Sigmoid colon (tissue), 7 donors: ENCODE data around the gene GPATCH2. TPM values are rescaled to one million over a fixed set of nuclear protein-coding genes. Genes with fewer than 3 reads are reported as not detected.

Experiments used
- DNase-seq: peaks from one replicate; pipeline ENCODE4 v3.0.0-alpha.2; 2019
- H3K27ac ChIP-seq, 4 donors: fragments of 200-600 bp; sonication (generic); one replicate each; pipeline ENCODE4 v1.5.1; 2016 to 2019; ENCODE audit warnings: mild to moderate bottlenecking in 1 of 4
- H3K27me3 ChIP-seq, 3 donors: fragments of 200-600 bp; sonication (generic); one replicate each; pipeline ENCODE4 v1.5.1; 2019; ENCODE audit warnings: mild to moderate bottlenecking in 1 of 3
- H3K36me3 ChIP-seq, 4 donors: fragments of 200-600 bp; sonication (generic); one replicate each; pipeline ENCODE4 v1.5.1; 2016 to 2019
- H3K4me1 ChIP-seq, 4 donors: fragments of 200-600 bp; sonication (generic); one replicate each; pipeline ENCODE4 v1.5.1; 2017 to 2019
- H3K4me3 ChIP-seq, 4 donors: fragments of 200-600 bp; sonication (generic); one replicate each; pipeline ENCODE4 v1.5.1; 2017 to 2019; ENCODE audit warnings: mild to moderate bottlenecking in 2 of 4, moderate library complexity in 1 of 4
- H3K9me3 ChIP-seq, 4 donors: fragments of 200-600 bp in 3 of 4; sonication (generic) in 3 of 4; one replicate each; pipeline versions ENCODE4 v1.5.1 to v1.6.1; 2013 to 2019
- EP300 ChIP-seq, 4 donors: sonication (generic); formaldehyde crosslinking; IDR thresholded peaks; one replicate each; pipeline ENCODE4 v1.6.1; 2017; ENCODE audit warnings: antibody characterized with exemption in 4 of 4
- POLR2A ChIP-seq, 2 donors: fragments of 450-650 bp; IDR thresholded peaks; one replicate each; pipeline ENCODE4 v1.6.1; 2016; ENCODE audit warnings: antibody characterized with exemption in 2 of 2, mild to moderate bottlenecking in 2 of 2, moderate library complexity in 2 of 2
- POLR2AphosphoS5 ChIP-seq, 4 donors: sonication (generic); formaldehyde crosslinking; IDR thresholded peaks; one replicate each; pipeline ENCODE4 v1.6.1; 2017; ENCODE audit warnings: antibody characterized with exemption in 4 of 4
- WGBS, 2 donors: extraction: QIAGEN DNeasy Blood & Tissue Kit; methylation state at CpG; one replicate each; pipeline ENCODE4 v1.1.7; 2013; 5-methylcytosine and 5-hydroxymethylcytosine counted together
- intact Hi-C: fragments of 100-400 bp; cut with DNase I; formaldehyde crosslinking; loops from one replicate; pipeline ENCODE4 v1.15.1; 2023
- polyA plus RNA-seq, 3 donors: library from polyadenylated mRNA; stranded (reverse); fragments of 200-250 nt; gene quantifications; one replicate each; pipeline ENCODE4 v1.2.3, GENCODE V29; 2013
- total RNA-seq, 4 donors: library from RNA; depleted of rRNA; stranded (reverse); fragments of >200 nt; gene quantifications; one replicate each; pipeline ENCODE4 v1.1.0, GENCODE V29; 2016
- TF ChIP-seq, protein P1 (sequence below), 4 experiments: fragments of 450-650 bp in 3 of 4; fragments of 200-600 bp in 1 of 4; IDR thresholded peaks; one replicate each; pipeline ENCODE4 v1.5.1; 2016 to 2019; ENCODE audit warnings: antibody characterized with exemption in 4 of 4, mild to moderate bottlenecking in 3 of 4, moderate library complexity in 2 of 4
- donor health status: healthy with polysubstance abuse.
- donor health status: Bipolar disorder and iron deficiency.
- donor health status: healthy.

Gene GPATCH2
- total and polyA plus RNA-seq, 7 donors = 3.0 to 18.5 (median 12.2) TPM

GRCh38 chr1:217506878-217507277 lies 124.0 kb downstream of the GPATCH2 start:
- Histone ChIP-seq H3K27ac (no peak overlapping the region), H3K27me3 (no peaks in the 10 kb centered on the region), H3K9me3 (no peaks in the 10 kb centered on the region), H3K36me3 (peaks cover 0 to 8% (median under 1%) of the 10 kb centered on the region in 4 donors), H3K4me1 (no peaks in the 10 kb centered on the region), H3K4me3 (no peak overlapping the region)
- WGBS, 2 donors = 90 to 93% methylated on average over 2 of the region's 2 CpGs
- intact Hi-C loops = no loop called here
- no peak for TF ChIP-seq POLR2AphosphoS5 (IDR thresholded peaks at IDR 0.05)
- no peak for TF ChIP-seq POLR2A (IDR thresholded peaks at IDR 0.05)
- DNase-seq = no peak

DNA sequence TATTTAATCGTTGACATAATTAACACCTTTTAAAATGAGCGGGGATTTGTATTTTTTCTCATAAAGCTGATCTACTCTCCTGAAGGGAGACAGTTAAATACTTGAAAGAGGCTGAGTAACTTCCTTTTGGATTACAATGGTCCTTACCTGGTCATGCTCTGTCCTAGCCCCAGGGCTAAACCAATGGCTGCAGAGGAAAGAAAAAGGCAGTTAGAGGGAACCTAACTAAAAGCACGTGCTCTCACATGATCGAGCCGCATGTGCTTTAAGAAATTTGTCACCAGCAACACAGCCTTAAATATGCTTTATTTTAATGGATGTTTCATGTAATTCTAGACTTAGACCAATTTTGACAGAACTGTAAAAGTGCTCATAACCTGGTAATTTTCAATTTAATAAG lies 132.7 kb downstream of the GPATCH2 start:
- Histone ChIP-seq H3K27ac (no peak overlapping the region), H3K4me3 (no peak overlapping the region), H3K27me3 (no peaks in the 10 kb centered on the region), H3K4me1 (no peaks in the 10 kb centered on the region), H3K9me3 (no peaks in the 10 kb centered on the region), H3K36me3 (peaks cover 0 to 4% (median 0%) of the 10 kb centered on the region in 4 donors)
- DNase-seq = no peak
- 89 to 92% methylated on average over 5 of the region's 5 CpGs for WGBS, 2 donors
- intact Hi-C loops = no loop called here
- TF ChIP-seq POLR2AphosphoS5 (IDR thresholded peaks at IDR 0.05) (no peak), POLR2A (IDR thresholded peaks at IDR 0.05) (no peak), EP300 (IDR thresholded peaks at IDR 0.05) (no peak)
- TF ChIP-seq, protein P1, sequence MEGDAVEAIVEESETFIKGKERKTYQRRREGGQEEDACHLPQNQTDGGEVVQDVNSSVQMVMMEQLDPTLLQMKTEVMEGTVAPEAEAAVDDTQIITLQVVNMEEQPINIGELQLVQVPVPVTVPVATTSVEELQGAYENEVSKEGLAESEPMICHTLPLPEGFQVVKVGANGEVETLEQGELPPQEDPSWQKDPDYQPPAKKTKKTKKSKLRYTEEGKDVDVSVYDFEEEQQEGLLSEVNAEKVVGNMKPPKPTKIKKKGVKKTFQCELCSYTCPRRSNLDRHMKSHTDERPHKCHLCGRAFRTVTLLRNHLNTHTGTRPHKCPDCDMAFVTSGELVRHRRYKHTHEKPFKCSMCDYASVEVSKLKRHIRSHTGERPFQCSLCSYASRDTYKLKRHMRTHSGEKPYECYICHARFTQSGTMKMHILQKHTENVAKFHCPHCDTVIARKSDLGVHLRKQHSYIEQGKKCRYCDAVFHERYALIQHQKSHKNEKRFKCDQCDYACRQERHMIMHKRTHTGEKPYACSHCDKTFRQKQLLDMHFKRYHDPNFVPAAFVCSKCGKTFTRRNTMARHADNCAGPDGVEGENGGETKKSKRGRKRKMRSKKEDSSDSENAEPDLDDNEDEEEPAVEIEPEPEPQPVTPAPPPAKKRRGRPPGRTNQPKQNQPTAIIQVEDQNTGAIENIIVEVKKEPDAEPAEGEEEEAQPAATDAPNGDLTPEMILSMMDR (IDR thresholded peaks at IDR 0.05) = no peak

DNA sequence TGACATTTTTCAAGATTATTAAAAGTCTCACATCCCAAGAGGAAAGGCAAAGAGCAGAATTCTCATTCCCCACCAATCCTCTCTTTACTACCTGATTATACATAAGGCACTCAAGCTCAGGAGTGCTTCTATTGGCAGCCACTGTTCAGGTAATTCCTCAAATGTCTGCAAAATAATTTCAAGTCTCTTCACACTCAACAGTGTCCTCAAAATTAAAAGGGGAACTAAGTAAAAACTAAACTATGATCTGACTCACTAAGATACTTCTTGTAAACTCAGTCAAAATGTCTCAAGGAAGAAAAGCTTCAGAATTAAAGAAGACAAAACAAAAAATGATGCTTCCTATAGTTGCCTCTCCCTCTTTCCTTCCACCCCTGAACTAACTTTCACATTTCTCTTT lies 135.6 kb downstream of the GPATCH2 start:
- H3K9me3 ChIP-seq = no peaks in the 10 kb centered on the region
- H3K36me3 ChIP-seq = peaks cover 0 to 5% (median 0%) of the 10 kb centered on the region in 4 donors
- intact Hi-C loops = no loop called here
- no peaks in the 10 kb centered on the region for H3K4me1 ChIP-seq
- TF ChIP-seq POLR2AphosphoS5 (IDR thresholded peaks at IDR 0.05) (no peak), POLR2A (IDR thresholded peaks at IDR 0.05) (no peak), EP300 (IDR thresholded peaks at IDR 0.05) (no peak)
- TF ChIP-seq, protein P1 (IDR thresholded peaks at IDR 0.05) = no peak
- no peak for DNase-seq
- no peak overlapping the region for H3K4me3 ChIP-seq
- no peaks in the 10 kb centered on the region for H3K27me3 ChIP-seq
- no peak overlapping the region for H3K27ac ChIP-seq

DNA sequence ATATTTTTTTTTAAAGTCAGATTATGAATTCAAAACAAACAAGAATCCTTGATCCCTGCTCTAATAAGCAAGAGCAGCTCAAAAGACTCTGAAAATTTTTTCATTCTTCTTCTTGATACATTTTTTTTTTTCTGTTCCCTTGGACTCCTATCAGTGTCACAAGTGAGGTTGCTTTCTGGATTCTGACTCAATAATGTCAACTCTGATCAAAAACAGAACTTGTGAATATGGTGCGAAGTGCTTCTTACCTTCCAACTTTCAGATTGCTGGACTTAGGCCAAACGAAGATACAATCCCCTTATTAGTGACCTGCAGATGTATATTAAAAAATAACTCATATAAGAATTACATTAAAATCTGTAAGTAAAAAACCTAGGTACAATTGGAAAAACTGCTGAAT lies 136.1 kb downstream of the GPATCH2 start:
- Histone ChIP-seq H3K36me3 (peaks cover 0 to 5% (median 0%) of the 10 kb centered on the region in 4 donors), H3K4me1 (no peaks in the 10 kb centered on the region), H3K27me3 (no peaks in the 10 kb centered on the region), H3K27ac (no peak overlapping the region), H3K4me3 (no peak overlapping the region), H3K9me3 (no peaks in the 10 kb centered on the region)
- 80 to 81% methylated on average over 2 of the region's 2 CpGs for WGBS, 2 donors
- TF ChIP-seq POLR2AphosphoS5 (IDR thresholded peaks at IDR 0.05) = no peak
- TF ChIP-seq, protein P1 (IDR thresholded peaks at IDR 0.05) = no peak
- intact Hi-C loops = no loop called here
- no peak for DNase-seq

DNA sequence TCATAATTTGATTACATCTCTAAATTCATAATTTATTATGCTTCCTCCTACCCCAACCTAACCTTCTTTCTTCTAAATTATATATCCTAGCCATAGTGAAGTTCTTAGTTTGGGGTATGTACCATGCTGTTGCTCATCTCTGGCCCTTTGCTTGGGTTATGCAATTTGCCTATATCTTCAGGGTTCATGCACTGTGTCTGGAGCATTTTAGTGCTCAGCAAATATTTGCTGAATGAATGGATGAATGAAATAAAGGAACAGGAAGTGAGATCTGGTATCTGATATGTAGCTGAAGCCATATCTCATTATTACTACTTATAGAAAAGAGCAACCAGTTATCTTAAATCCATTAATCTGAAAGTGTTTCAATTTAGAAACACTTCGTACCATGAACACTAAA lies 137.6 kb downstream of the GPATCH2 start:
- WGBS, 2 donors = 86 to 96% methylated on average over 1 of the region's 1 CpG
- Histone ChIP-seq H3K4me1 (no peaks in the 10 kb centered on the region), H3K36me3 (peaks cover 0 to 5% (median 0%) of the 10 kb centered on the region in 4 donors), H3K27ac (no peak overlapping the region), H3K9me3 (no peaks in the 10 kb centered on the region), H3K4me3 (no peak overlapping the region), H3K27me3 (no peaks in the 10 kb centered on the region)
- TF ChIP-seq, protein P1 (IDR thresholded peaks at IDR 0.05) = no peak
- no peak for DNase-seq
- intact Hi-C loops = no loop called here
